ENCODE results near the gene HEXB. TPM values are rescaled to one million over a fixed set of nuclear protein-coding genes. Genes with fewer than 3 reads are reported as not detected.

The HEXB gene
- total RNA-seq = 10 to 100 TPM; 26.7 to 76.4 (median 62.1) TPM

- H3K4me1 ChIP-seq = peaks cover 0 to 41% (median 6%) of the 10 kb centered on the region in 3 donors
- intact Hi-C loops (cut with DNase I) = no loop called here
- peak within 1 kb of the TSS; percentile 82 to 91 (median 86) for H3K27ac ChIP-seq
- no peaks in the 10 kb centered on the region for H3K27me3 ChIP-seq
- 15% methylated on average over 4 to 12 of the region's 78 CpGs for WGBS, 2 donors
- TF ChIP-seq CTCF (IDR thresholded peaks at IDR 0.05) (no peak), POLR2A (IDR thresholded peaks at IDR 0.05) (peak in 3 of 4 donors; percentile 14 to 90 (median 81))
- no peaks in the 10 kb centered on the region for H3K9me3 ChIP-seq
- peaks cover 0 to 14% (median 0%) of the 10 kb centered on the region in 3 donors for H3K36me3 ChIP-seq
- peak; percentile 34 for DNase-seq
- peak within 1 kb of the TSS; percentile 70 to 94 (median 84) for H3K4me3 ChIP-seq
Measured at GRCh38 chr5:74684900-74685851, at the start of gene HEXB. TSS of gene HEXB (plus strand) at chr5:74685233. CDS start at chr5:74685261, 28 bp downstream.

GRCh38 chr5:74636149-74636548 lies 48.9 kb upstream of the HEXB start:
- DNase-seq = no peak
- Histone ChIP-seq H3K27ac (no peak overlapping the region), H3K4me3 (no peak overlapping the region), H3K4me1 (peaks cover 0 to 93% (median 23%) of the 10 kb centered on the region in 3 donors), H3K36me3 (peaks cover 0 to 20% (median 0%) of the 10 kb centered on the region in 3 donors), H3K27me3 (no peaks in the 10 kb centered on the region), H3K9me3 (no peaks in the 10 kb centered on the region)
- 91 to 94% methylated on average over 7 to 9 of the region's 12 CpGs for WGBS, 2 donors
- intact Hi-C loops (cut with DNase I) = no loop called here
- no peak for TF ChIP-seq CTCF (IDR thresholded peaks at IDR 0.05)
- no peak for TF ChIP-seq POLR2A (IDR thresholded peaks at IDR 0.05)

- intact Hi-C loops (cut with DNase I) = no loop called here
- peak overlapping the region in 1 of 4 donors; percentile 39 for H3K27ac ChIP-seq
- H3K4me1 ChIP-seq = peaks cover 0 to 93% (median 23%) of the 10 kb centered on the region in 3 donors
Measured at GRCh38 chr5:74636552-74636951, 48.5 kb upstream of the HEXB start.

DNA sequence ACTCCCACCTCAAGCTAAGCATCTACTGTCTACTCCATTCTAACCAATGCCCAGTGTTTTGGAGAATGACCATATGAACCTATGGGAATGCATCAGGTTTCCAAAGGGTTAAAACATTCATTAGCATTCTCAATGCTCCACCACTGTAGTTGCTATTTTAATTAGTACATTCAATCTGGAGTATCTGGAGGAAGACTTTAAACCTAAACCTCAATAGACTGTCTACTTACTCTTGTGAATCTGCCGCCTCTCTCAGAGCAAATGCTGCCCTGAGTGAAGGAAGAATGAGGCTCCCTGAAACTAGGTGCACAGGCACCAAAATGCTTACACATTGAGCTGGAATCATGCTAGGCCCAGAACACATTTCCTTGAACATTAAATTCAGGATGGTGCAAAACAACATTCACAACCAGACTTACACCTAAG lies 46.5 kb upstream of the HEXB start:
- Histone ChIP-seq H3K4me1 (peaks cover 0 to 93% (median 17%) of the 10 kb centered on the region in 3 donors), H3K27me3 (no peaks in the 10 kb centered on the region), H3K9me3 (no peaks in the 10 kb centered on the region), H3K27ac (peak overlapping the region in 3 of 4 donors; percentile 50 to 90 (median 78)), H3K4me3 (peak overlapping the region in 3 of 4 donors; percentile 78 to 82 (median 78)), H3K36me3 (peaks cover 0 to 20% (median 0%) of the 10 kb centered on the region in 3 donors)
- DNase-seq = no peak
- no peak for TF ChIP-seq POLR2A (IDR thresholded peaks at IDR 0.05)
- TF ChIP-seq CTCF (IDR thresholded peaks at IDR 0.05) = no peak
- 58 to 100% methylated on average over 1 of the region's 1 CpG for WGBS, 2 donors
- intact Hi-C loops (cut with DNase I) = no loop called here

More at GRCh38 chr5:74636552-74636951, 48.5 kb upstream of the HEXB start:
- Histone ChIP-seq H3K27me3 (no peaks in the 10 kb centered on the region), H3K36me3 (peaks cover 0 to 20% (median 0%) of the 10 kb centered on the region in 3 donors), H3K4me3 (no peak overlapping the region), H3K9me3 (no peaks in the 10 kb centered on the region)
- 69 to 70% methylated on average over 4 of the region's 4 CpGs for WGBS, 2 donors
- no peak for DNase-seq
- TF ChIP-seq CTCF (IDR thresholded peaks at IDR 0.05) (no peak), POLR2A (IDR thresholded peaks at IDR 0.05) (no peak)
